K562 (cell line): ENCODE measurements around the gene ACY1. TPM values are rescaled to one million over a fixed set of nuclear protein-coding genes. Genes with fewer than 3 reads are reported as not detected.

ENCODE experiments used
- ATAC-seq: fragments of 200-7000 bp; cut with Tn5 transposase; 3 replicates; pipeline ENCODE4 v1.9.1; 2020; ENCODE audit warnings: moderate library complexity
- BruUV-seq: library from RNA; stranded (reverse); fragments of 400-500 nt; replicated peaks from 2 replicates; lab custom pipeline; 2021; lab: Mats Ljungman, UMichigan
- CTCF ChIA-PET: fragments of 300-600 bp; formaldehyde crosslinking; extraction: SDS; loops from one replicate; lab custom pipeline; 2021; ENCODE audit warnings: low intra/inter-chr PET ratio; lab: Yijun Ruan, JAX
- POLR2A ChIA-PET: fragments of 300-600, 350-650 bp; sonication (Branson Sonifier 250); formaldehyde crosslinking; extraction: SDS; loops from one replicate; lab custom pipeline; 2021; ENCODE audit warnings: antibody characterized with exemption, inconsistent platforms; lab: Yijun Ruan, JAX
- DNase-seq, 4 experiments: peaks; one replicate each; pipeline versions ENCODE4 v3.0.0 to v3.0.0-alpha.2; 2011 to 2018; ENCODE audit warnings: low spot score in 3 of 4, mixed read lengths in 3 of 4; ENCODE audit errors: extremely low read depth in 1 of 4
- FAIRE-seq: peaks from 2 replicates; lab custom pipeline; 2011; peaks lifted over from hg19 to GRCh38; lab: Jason Lieb, UNC
- H2AFZ ChIP-seq: 2 replicates; pipeline ENCODE4 v1.6.0; 2011; ENCODE audit warnings: low read depth, low read length, control low read depth, inconsistent platforms
- H3K27ac ChIP-seq: fragments of 200-600 bp; 3 replicates; pipeline ENCODE4 v1.8.0; 2011; ENCODE audit warnings: low read depth, mild to moderate bottlenecking, control low read depth, inconsistent platforms, low read length, moderate library complexity, mixed read lengths; ENCODE audit errors: extremely low read depth
- H3K27me3 ChIP-seq, 2 experiments: fragments of 300-600 bp in 1 of 2; 2 replicates in 1 of 2; 3 replicates in 1 of 2; pipeline versions ENCODE4 v1.6.0 to v1.8.0; 2011; ENCODE audit warnings: inconsistent platforms in 2 of 2, low read length in 2 of 2, mild to moderate bottlenecking in 1 of 2, mixed read lengths in 1 of 2, moderate library complexity in 1 of 2; ENCODE audit not compliant: control insufficient read depth in 2 of 2, insufficient read depth in 2 of 2
- H3K36me3 ChIP-seq: fragments of 300-600 bp; 3 replicates; pipeline ENCODE4 v1.8.0; 2011; ENCODE audit warnings: mild to moderate bottlenecking, low read length, inconsistent platforms; ENCODE audit not compliant: control insufficient read depth, insufficient read depth
- H3K4me1 ChIP-seq, 2 experiments: fragments of 200-600 bp in 1 of 2; replicated peaks in 1 of 2; 2 replicates in 1 of 2; 3 replicates in 1 of 2; pipeline versions ENCODE4 v1.5.1 to v1.8.0; 2011; ENCODE audit warnings: inconsistent platforms in 2 of 2, low read length in 2 of 2, mild to moderate bottlenecking in 1 of 2, mixed read lengths in 1 of 2, moderate library complexity in 1 of 2; ENCODE audit not compliant: control insufficient read depth in 2 of 2, insufficient read depth in 2 of 2
- H3K4me2 ChIP-seq: 2 replicates; pipeline ENCODE4 v1.6.1; 2011; ENCODE audit warnings: low read length, control low read depth, inconsistent platforms, mixed read lengths; ENCODE audit not compliant: insufficient read depth
- H3K4me3 ChIP-seq: fragments of 200-600 bp; sonication (generic), shearing (Covaris generic); 2 replicates; pipeline ENCODE4 v1.5.1; 2016; ENCODE audit warnings: control low read depth, inconsistent platforms
- H3K79me2 ChIP-seq: fragments of 200-600 bp; 3 replicates; pipeline ENCODE4 v1.8.0; 2011; ENCODE audit warnings: low read length, inconsistent platforms; ENCODE audit not compliant: control insufficient read depth, insufficient read depth
- H3K9ac ChIP-seq, 2 experiments: 2 replicates each; pipeline versions ENCODE4 v1.6.0 to v1.6.1; 2011; ENCODE audit warnings: low read depth in 2 of 2, low read length in 2 of 2, control low read depth in 1 of 2, inconsistent platforms in 1 of 2, mild to moderate bottlenecking in 1 of 2, mixed read lengths in 1 of 2; ENCODE audit not compliant: insufficient read depth in 1 of 2
- H3K9me1 ChIP-seq: one replicate; pipeline ENCODE4 v1.6.0; 2011; ENCODE audit warnings: inconsistent platforms, mild to moderate bottlenecking, low read length, moderate library complexity; ENCODE audit not compliant: control insufficient read depth, insufficient read depth
- H3K9me3 ChIP-seq: replicated peaks from 2 replicates; pipeline ENCODE4 v1.5.1; 2011; ENCODE audit warnings: low read depth, low read length, inconsistent platforms; ENCODE audit not compliant: control insufficient read depth, insufficient read depth
- H4K20me1 ChIP-seq: replicated peaks from 2 replicates; pipeline ENCODE4 v1.6.1; 2011; ENCODE audit warnings: low read length, inconsistent platforms, mixed read lengths; ENCODE audit not compliant: control insufficient read depth, insufficient read depth
- BDP1 ChIP-seq: IDR thresholded peaks from 3 replicates; pipeline ENCODE4 v1.6.1; 2011; ENCODE audit not compliant: insufficient read length, insufficient read depth
- GABPB1 ChIP-seq: sonication (generic); formaldehyde crosslinking; IDR thresholded peaks from 2 replicates; pipeline ENCODE4 v1.8.0; 2022; ENCODE audit warnings: mild to moderate bottlenecking, missing genetic modification reagents
- L3MBTL2 ChIP-seq: fragments of 450-650 bp; IDR thresholded peaks from 2 replicates; pipeline ENCODE4 v1.6.1; 2016; ENCODE audit warnings: mild to moderate bottlenecking, moderate library complexity
- MEIS2 ChIP-seq: fragments of 450-650 bp; IDR thresholded peaks from 2 replicates; pipeline ENCODE4 v1.6.1; 2014; ENCODE audit warnings: mild to moderate bottlenecking; ENCODE audit not compliant: partially characterized antibody
- NFE2 ChIP-seq: IDR thresholded peaks from 2 replicates; pipeline ENCODE4 v1.6.1; 2014; ENCODE audit warnings: antibody characterized with exemption, low read depth
- PHB2 ChIP-seq: fragments of 450-650 bp; IDR thresholded peaks from 2 replicates; pipeline ENCODE4 v1.6.1; 2017; ENCODE audit warnings: low read depth
- SMAD1 ChIP-seq: fragments of 150-350 bp; IDR thresholded peaks from 2 replicates; pipeline ENCODE4 v1.6.1; 2014; ENCODE audit warnings: low read length, low read depth; ENCODE audit not compliant: partially characterized antibody
- SMARCE1 ChIP-seq: fragments of 450-650 bp; IDR thresholded peaks from 2 replicates; pipeline ENCODE4 v1.7.1; 2016; ENCODE audit warnings: mild to moderate bottlenecking
- ZBTB26 ChIP-seq: fragments of 450-650 bp; formaldehyde crosslinking; IDR thresholded peaks from 2 replicates; pipeline ENCODE4 v1.4.0; 2022; ENCODE audit warnings: missing genetic modification characterization
- ZNF280B ChIP-seq: fragments of 250-450 bp; sonication (Bioruptor Pico); IDR thresholded peaks from 2 replicates; pipeline ENCODE4 v1.5.1; 2021; ENCODE audit warnings: mild to moderate bottlenecking
- ZNF316 ChIP-seq: fragments of 450-650 bp; IDR thresholded peaks from 2 replicates; pipeline ENCODE4 v1.6.1; 2016
- WGBS: fragments of 100-300 bp; shearing (Covaris generic); methylation state at CpG from one replicate; pipeline ENCODE4 v1.1.6; 2016; ENCODE audit warnings: low coverage, mixed read lengths; ENCODE audit not compliant: insufficient coverage; ENCODE audit errors: missing lambda C conversion rate; 5-methylcytosine and 5-hydroxymethylcytosine counted together
- in situ Hi-C: fragments of 300-500 bp; cut with MboI; formaldehyde crosslinking; loops from 4 replicates; pipeline ENCODE4 v1.15.0; 2018; ENCODE audit warnings: inconsistent platforms, mixed read lengths
- intact Hi-C: fragments of 100-400 bp; cut with micrococcal nuclease; formaldehyde crosslinking; loops from 2 replicates; pipeline ENCODE4 v1.14.2; 2022
- polyA plus RNA-seq, 8 experiments: library from polyadenylated mRNA; depleted of rRNA in 4 of 8; stranded (reverse) in 5 of 8; unstranded in 3 of 8; fragments of >200 nt; fragmentation: Nextera tagmentation in 2 of 8; fragmentation: Illumina TruSeq in 1 of 8; extraction: Ambion mirVana in 2 of 8; extraction: Trizol in 1 of 8; gene quantifications; 2 replicates each; pipeline versions ENCODE4 v1.2.1 to v1.2.3, GENCODE V29; 2011 to 2014; ENCODE audit warnings: inconsistent platforms in 1 of 8, missing spikeins in 1 of 8
- total RNA-seq, 7 experiments: library from RNA; depleted of rRNA in 6 of 7; stranded (reverse); fragments of >200 nt in 6 of 7; fragmentation: Illumina TruSeq in 2 of 7; extraction: Trizol in 2 of 7; gene quantifications; 2 replicates each; pipeline versions ENCODE4 v1.2.1 to v1.2.3, GENCODE V29; 2011 to 2021; ENCODE audit warnings: low replicate concordance in 1 of 7
- TF ChIP-seq, protein P1 (sequence below): sonication (generic); formaldehyde crosslinking; IDR thresholded peaks from 2 replicates; pipeline ENCODE4 v1.9.0; 2022; ENCODE audit warnings: mild to moderate bottlenecking, missing genetic modification reagents

Gene ACY1
- total and polyA plus RNA-seq, 9 of the 15 experiments (the other 6 are each of a cell fraction or from before 2014, with no cell fraction given) = 70.7 to 195 (median 123) TPM

- BruUV-seq = no TSS peak
- H2AFZ ChIP-seq = no peak overlapping the region
- H3K79me2 ChIP-seq = no peaks in the 10 kb centered on the region; the same call in 2 of the 3 replicates
- DNase-seq (no peak), FAIRE-seq (no peak), ATAC-seq (no peak)
- 41% methylated on average over 11 of the region's 13 CpGs for WGBS
- no peaks in the 10 kb centered on the region for H3K9me1 ChIP-seq
- peaks cover 9 to 19% of the 10 kb centered on the region in 2 experiments; a peak in 4 of 5 replicates for H3K4me1 ChIP-seq
- intact Hi-C loops (no loop called here), in situ Hi-C loops (no loop called here)
- H3K36me3 ChIP-seq = no peaks in the 10 kb centered on the region
- H4K20me1 ChIP-seq = no peaks in the 10 kb centered on the region
- H3K4me3 ChIP-seq = no peak overlapping the region
- POLR2A ChIA-PET = interaction anchor here (0.5 to 1.1 kb wide), 3 partner anchors 14 to 66 kb away, joined by 3 to 4 read pairs (median 3); partner anchors contain the start of gene ABHD14B
- no peak overlapping the region for H3K4me2 ChIP-seq
- TF ChIP-seq ZBTB26 (CRISPR knock-in tag) (no peak), PHB2 (no peak), GABPB1 (CRISPR knock-in tag) (no peak), BDP1 (no peak), MEIS2 (no peak), SMARCE1 (no peak), ZNF280B (CRISPR knock-in tag) (no peak), NFE2 (no peak), SMAD1 (no peak), ZNF316 (no peak), L3MBTL2 (no peak)
- TF ChIP-seq, protein P1, sequence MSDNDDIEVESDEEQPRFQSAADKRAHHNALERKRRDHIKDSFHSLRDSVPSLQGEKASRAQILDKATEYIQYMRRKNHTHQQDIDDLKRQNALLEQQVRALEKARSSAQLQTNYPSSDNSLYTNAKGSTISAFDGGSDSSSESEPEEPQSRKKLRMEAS (CRISPR knock-in tag) = no peak
- H3K27ac ChIP-seq = no peak overlapping the region
- CTCF ChIA-PET = no interaction called here
- no peaks in the 10 kb centered on the region for H3K9me3 ChIP-seq
- H3K27me3 ChIP-seq = no peaks in the 10 kb centered on the region
- H3K9ac ChIP-seq = no peak overlapping the region
Measured at GRCh38 chr3:51947215-51947900, 36.0 kb upstream of the ACY1 start.
